Esophagus muscularis mucosa (tissue), 4 donors: Measurements from ENCODE around the gene SSC5D.

Source experiments
- CTCF ChIP-seq, 3 experiments: fragments of 200-600 bp in 2 of 3; fragments of 450-650 bp in 1 of 3; sonication (generic) in 2 of 3; IDR thresholded peaks; one replicate each; pipeline ENCODE4 v1.5.1; 2017 to 2019; ENCODE audit warnings: antibody characterized with exemption in 3 of 3, mild to moderate bottlenecking in 2 of 3, moderate library complexity in 1 of 3
- EP300 ChIP-seq: sonication (generic); formaldehyde crosslinking; IDR thresholded peaks from one replicate; pipeline ENCODE4 v1.6.1; 2017; ENCODE audit warnings: antibody characterized with exemption
- POLR2A ChIP-seq: fragments of 450-650 bp; IDR thresholded peaks from one replicate; pipeline ENCODE4 v1.6.1; 2017; ENCODE audit warnings: antibody characterized with exemption, moderate library complexity, mild to moderate bottlenecking, low read depth
- POLR2AphosphoS5 ChIP-seq, 2 donors: sonication (generic); formaldehyde crosslinking; IDR thresholded peaks; one replicate each; pipeline ENCODE4 v1.6.1; 2017; ENCODE audit warnings: antibody characterized with exemption in 2 of 2

GRCh38 chr19:55479451-55480230 lies 8.6 kb upstream of the SSC5D start:
- TF ChIP-seq CTCF (IDR thresholded peaks at IDR 0.05) (no peak), POLR2AphosphoS5 (IDR thresholded peaks at IDR 0.05) (no peak), EP300 (no peak), POLR2A (no peak)
